Measurements from ENCODE around the gene C12orf56. TPM values are rescaled to one million over a fixed set of nuclear protein-coding genes. Genes with fewer than 3 reads are reported as not detected.

C12orf56 gene
- total RNA-seq, 1 experiment from 2014 or later = not detected

GRCh38 chr12:64427988-64428387 lies 37.4 kb upstream of the C12orf56 start:
- BruUV-seq (replicated peaks) = no TSS peak
- Histone ChIP-seq H3K9me2 (ENCODE audit: insufficient read depth) (no peaks in the 10 kb centered on the region), H3K9me3 (ENCODE audit: insufficient read depth, low read depth) (no peaks in the 10 kb centered on the region), H3F3A (ENCODE audit: insufficient read depth, low read depth) (peaks cover 35% of the 10 kb centered on the region; the same call in 1 of the 2 replicates), H4K20me1 (ENCODE audit: insufficient read depth) (peaks cover 46% of the 10 kb centered on the region), H3K27ac (no peak overlapping the region), H3K36me3 (ENCODE audit: low read depth) (peaks cover 75% of the 10 kb centered on the region), H2AFZ (no peak overlapping the region), H3K4me2 (no peak overlapping the region), H3K4me1 (replicated peaks; ENCODE audit: insufficient read depth) (no peaks in the 10 kb centered on the region), H3K27me3 (ENCODE audit: insufficient read depth, low read depth) (no peaks in the 10 kb centered on the region), H3K79me2 (ENCODE audit: low read depth) (0 out of 2 replicates have a peak, but pooled peaks cover 3% of the 10 kb centered on the region), H3K4me3 (no peak overlapping the region)
- DNase-seq = no peak
- intact Hi-C loops (cut with micrococcal nuclease; ENCODE audit: unreplicated experiment) = loop anchor here (5.0 kb wide), 1 partner anchor 54 kb away; no protein-coding TSS in a partner anchor
- POLR2A ChIA-PET (ENCODE audit: unreplicated experiment) = interaction anchor here (0.6 kb wide), 1 partner anchor 592 kb away, joined by 4 read pairs; no protein-coding TSS in a partner anchor
- TF ChIP-seq CTCF (conservative IDR thresholded peaks at IDR 0.05) (no peak), EZH2 (IDR thresholded peaks at IDR 0.05; ENCODE audit: low read depth) (no peak)
- CTCF ChIA-PET = no interaction called here

- no peak for DNase-seq
- Histone ChIP-seq H3K4me1 (replicated peaks; ENCODE audit: insufficient read depth) (no peaks in the 10 kb centered on the region), H3K36me3 (ENCODE audit: low read depth) (peaks cover 83% of the 10 kb centered on the region), H3K79me2 (ENCODE audit: low read depth) (0 out of 2 replicates have a peak, but pooled peaks cover 12% of the 10 kb centered on the region), H3F3A (ENCODE audit: insufficient read depth, low read depth) (peaks cover 27% of the 10 kb centered on the region), H3K9me3 (ENCODE audit: insufficient read depth, low read depth) (no peaks in the 10 kb centered on the region), H3K27ac (no peak overlapping the region), H3K27me3 (ENCODE audit: insufficient read depth, low read depth) (no peaks in the 10 kb centered on the region), H3K9me2 (ENCODE audit: insufficient read depth) (no peaks in the 10 kb centered on the region), H3K4me2 (no peak overlapping the region), H4K20me1 (ENCODE audit: insufficient read depth) (peaks cover 73% of the 10 kb centered on the region), H2AFZ (no peak overlapping the region), H3K4me3 (no peak overlapping the region)
- intact Hi-C loops (cut with micrococcal nuclease; ENCODE audit: unreplicated experiment) = no loop called here
- POLR2A ChIA-PET (ENCODE audit: unreplicated experiment) = no interaction called here
- no peak for TF ChIP-seq EZH2 (IDR thresholded peaks at IDR 0.05; ENCODE audit: low read depth)
- no peak for TF ChIP-seq CTCF (conservative IDR thresholded peaks at IDR 0.05)
- BruUV-seq (replicated peaks) = no TSS peak
- CTCF ChIA-PET = no interaction called here
These were observed 29.1 kb upstream of the C12orf56 start for GRCh38 chr12:64419696-64420095.

GRCh38 chr12:64418209-64418608 lies 27.7 kb upstream of the C12orf56 start:
- BruUV-seq (replicated peaks) = no TSS peak

More at GRCh38 chr12:64418209-64418608, 27.7 kb upstream of the C12orf56 start:
- CTCF ChIA-PET = interaction anchor here (0.6 kb wide), 1 partner anchor 24 kb away, joined by 4 read pairs; no protein-coding TSS in a partner anchor
- Histone ChIP-seq H3K79me2 (ENCODE audit: low read depth) (0 out of 2 replicates have a peak, but pooled peaks cover 21% of the 10 kb centered on the region), H2AFZ (no peak overlapping the region), H3K27ac (no peak overlapping the region), H3K4me1 (replicated peaks; ENCODE audit: insufficient read depth) (no peaks in the 10 kb centered on the region), H3F3A (ENCODE audit: insufficient read depth, low read depth) (peaks cover 20% of the 10 kb centered on the region), H3K9me2 (ENCODE audit: insufficient read depth) (no peaks in the 10 kb centered on the region), H4K20me1 (ENCODE audit: insufficient read depth) (peaks cover 77% of the 10 kb centered on the region), H3K36me3 (ENCODE audit: low read depth) (peaks cover 86% of the 10 kb centered on the region), H3K4me2 (no peak overlapping the region), H3K27me3 (ENCODE audit: insufficient read depth, low read depth) (no peaks in the 10 kb centered on the region), H3K4me3 (no peak overlapping the region), H3K9me3 (ENCODE audit: insufficient read depth, low read depth) (no peaks in the 10 kb centered on the region)
- POLR2A ChIA-PET (ENCODE audit: unreplicated experiment) = no interaction called here
- intact Hi-C loops (cut with micrococcal nuclease; ENCODE audit: unreplicated experiment) = no loop called here
- DNase-seq = no peak
- no peak for TF ChIP-seq CTCF (conservative IDR thresholded peaks at IDR 0.05)
- no peak for TF ChIP-seq EZH2 (IDR thresholded peaks at IDR 0.05; ENCODE audit: low read depth)
